DND-41 (cell line): Measurements from ENCODE around the gene GORAB.

ENCODE experiments used
- EZH2 ChIP-seq: IDR thresholded peaks from 3 replicates; pipeline ENCODE4 v1.6.1; 2012; ENCODE audit warnings: borderline replicate concordance, low read depth, mild to moderate bottlenecking, moderate library complexity, low read length, inconsistent platforms; ENCODE audit not compliant: severe bottlenecking
- TF ChIP-seq, protein P1 (sequence below): IDR thresholded peaks from 2 replicates; pipeline ENCODE4 v1.5.1; 2012; ENCODE audit warnings: borderline replicate concordance, low read length, moderate library complexity, mild to moderate bottlenecking; ENCODE audit not compliant: poor library complexity, severe bottlenecking; ENCODE audit errors: extremely low read depth

- no peak for TF ChIP-seq EZH2
- TF ChIP-seq, protein P1, sequence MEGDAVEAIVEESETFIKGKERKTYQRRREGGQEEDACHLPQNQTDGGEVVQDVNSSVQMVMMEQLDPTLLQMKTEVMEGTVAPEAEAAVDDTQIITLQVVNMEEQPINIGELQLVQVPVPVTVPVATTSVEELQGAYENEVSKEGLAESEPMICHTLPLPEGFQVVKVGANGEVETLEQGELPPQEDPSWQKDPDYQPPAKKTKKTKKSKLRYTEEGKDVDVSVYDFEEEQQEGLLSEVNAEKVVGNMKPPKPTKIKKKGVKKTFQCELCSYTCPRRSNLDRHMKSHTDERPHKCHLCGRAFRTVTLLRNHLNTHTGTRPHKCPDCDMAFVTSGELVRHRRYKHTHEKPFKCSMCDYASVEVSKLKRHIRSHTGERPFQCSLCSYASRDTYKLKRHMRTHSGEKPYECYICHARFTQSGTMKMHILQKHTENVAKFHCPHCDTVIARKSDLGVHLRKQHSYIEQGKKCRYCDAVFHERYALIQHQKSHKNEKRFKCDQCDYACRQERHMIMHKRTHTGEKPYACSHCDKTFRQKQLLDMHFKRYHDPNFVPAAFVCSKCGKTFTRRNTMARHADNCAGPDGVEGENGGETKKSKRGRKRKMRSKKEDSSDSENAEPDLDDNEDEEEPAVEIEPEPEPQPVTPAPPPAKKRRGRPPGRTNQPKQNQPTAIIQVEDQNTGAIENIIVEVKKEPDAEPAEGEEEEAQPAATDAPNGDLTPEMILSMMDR: no peak
Measured at GRCh38 chr1:170594066-170594626, 62.2 kb downstream of the GORAB start.
